Measurements from ENCODE around the gene MRPS12. TPM values are rescaled to one million over a fixed set of nuclear protein-coding genes. Genes with fewer than 3 reads are reported as not detected.

MRPS12 gene
- total RNA-seq, 1 experiment from 2014 or later: 43.6 TPM

DNA sequence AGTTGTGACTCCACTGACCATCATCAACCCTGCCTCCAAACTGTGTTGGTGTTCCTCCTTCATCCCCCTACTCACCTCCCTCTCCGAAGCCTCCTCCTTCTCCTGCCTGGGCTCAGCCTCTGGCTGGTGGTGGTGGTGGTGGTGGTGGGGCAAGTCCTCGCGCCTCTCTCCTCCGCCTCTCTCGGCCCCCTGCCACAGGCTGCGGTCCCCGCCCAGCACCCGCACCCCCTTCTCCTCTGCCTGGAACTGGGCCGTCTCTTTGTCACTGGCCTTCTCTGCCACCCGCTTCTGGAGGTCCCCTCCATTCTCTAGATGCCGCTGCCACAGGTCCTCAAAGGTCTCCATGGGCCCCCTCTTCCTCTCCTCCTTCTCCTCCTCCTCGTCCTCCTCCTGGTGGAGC is 20.3 kb upstream of the MRPS12 start:
- DNase-seq (ENCODE audit: extremely low read depth, low read depth): no peak

DNA sequence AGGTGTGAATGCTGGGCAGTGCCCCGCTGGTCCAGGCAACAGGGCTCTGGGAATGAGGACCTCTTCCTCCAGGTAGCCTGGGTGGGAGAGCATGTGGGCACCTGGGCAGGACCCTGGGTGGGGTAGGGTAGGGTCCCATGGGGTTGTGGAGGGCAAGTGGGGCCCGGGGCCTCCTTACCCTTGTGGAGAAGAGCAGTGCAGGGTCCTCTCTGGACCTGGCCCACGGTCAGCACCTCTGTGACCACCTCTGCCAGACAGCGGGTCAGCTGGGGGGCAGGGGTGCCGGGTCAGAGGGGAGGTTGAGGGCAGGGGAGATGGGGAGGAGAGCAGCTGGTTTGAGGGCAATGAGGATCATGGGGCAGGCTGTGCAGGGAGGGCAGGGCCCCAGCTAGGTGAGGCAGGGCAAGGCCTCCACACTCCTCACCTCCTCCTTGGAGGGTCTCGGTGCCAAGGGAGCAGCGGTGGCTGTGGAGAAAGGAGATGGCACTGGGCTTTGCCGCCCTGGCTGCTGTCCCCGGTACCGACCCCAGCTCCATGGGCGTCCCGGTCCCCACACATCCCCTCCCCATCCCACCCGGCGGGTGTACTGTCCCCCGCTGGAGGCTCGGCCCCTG is 19.2 kb upstream of the MRPS12 start:
- no peak for DNase-seq (ENCODE audit: extremely low read depth, low read depth)

DNA sequence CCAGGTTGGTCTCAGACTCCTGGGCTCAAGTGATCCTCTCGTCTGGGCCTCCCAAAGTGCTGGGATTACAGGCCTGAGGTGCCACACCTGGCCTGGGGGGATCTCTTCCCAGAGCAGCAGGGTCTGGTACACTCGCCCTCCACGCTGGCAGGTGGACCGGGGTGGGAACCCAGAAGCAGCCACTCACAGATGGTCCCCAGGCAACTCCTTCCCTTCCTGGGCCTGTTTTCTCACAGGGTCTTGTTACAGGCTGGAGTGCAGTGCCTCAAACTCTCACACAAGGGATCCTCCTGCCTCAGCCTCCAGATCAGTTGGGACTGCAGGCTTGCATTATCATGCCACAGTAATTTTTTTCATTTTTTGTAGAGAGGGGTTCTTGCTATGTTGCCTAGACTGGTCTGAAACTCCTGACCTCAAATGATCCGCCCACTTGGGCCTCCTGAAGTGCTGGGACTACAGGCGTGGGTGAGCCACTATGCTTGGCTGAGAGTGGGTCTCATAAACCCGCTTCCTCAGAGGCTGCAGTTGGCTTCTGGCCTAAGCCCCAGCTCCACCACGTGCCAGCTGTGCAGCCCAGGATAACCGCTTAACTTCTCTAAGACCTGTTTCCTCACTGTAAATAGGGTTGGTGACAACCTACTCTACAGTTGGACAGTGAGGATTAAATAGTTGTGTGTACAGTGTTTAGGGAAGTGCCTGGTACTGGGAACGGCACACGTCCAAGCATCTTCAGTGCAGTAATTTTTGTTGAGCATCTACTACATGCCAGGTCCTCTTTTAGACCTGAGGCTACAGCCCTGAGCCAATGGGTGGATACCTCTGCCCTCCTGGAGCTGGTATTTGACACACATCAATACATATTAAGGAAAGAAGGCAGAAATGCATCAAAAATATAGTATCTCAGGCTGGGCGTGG is 17.9 kb upstream of the MRPS12 start:
- DNase-seq (ENCODE audit: extremely low read depth, low read depth): no peak

DNA sequence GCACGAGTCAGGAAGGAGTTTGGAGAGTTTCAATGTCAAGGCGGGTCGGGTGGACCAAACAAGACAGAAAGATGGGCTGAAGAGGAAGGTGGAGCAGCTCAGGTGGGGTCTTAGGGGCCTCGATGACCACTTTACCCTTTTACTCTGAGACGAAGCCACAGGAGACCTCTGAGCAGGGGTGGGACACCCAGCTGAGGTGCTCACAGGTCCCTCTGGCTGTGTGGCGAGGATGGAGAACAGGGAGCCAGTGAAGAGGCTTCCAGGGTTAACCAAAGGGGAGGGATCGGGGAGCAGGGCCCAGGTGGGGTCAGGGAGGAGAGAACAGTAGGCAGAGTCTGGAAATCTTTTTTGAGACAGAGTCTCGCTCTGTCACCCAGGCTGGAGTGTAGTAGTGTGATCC is 16.8 kb upstream of the MRPS12 start:
- no peak for DNase-seq (ENCODE audit: extremely low read depth, low read depth)

DNA sequence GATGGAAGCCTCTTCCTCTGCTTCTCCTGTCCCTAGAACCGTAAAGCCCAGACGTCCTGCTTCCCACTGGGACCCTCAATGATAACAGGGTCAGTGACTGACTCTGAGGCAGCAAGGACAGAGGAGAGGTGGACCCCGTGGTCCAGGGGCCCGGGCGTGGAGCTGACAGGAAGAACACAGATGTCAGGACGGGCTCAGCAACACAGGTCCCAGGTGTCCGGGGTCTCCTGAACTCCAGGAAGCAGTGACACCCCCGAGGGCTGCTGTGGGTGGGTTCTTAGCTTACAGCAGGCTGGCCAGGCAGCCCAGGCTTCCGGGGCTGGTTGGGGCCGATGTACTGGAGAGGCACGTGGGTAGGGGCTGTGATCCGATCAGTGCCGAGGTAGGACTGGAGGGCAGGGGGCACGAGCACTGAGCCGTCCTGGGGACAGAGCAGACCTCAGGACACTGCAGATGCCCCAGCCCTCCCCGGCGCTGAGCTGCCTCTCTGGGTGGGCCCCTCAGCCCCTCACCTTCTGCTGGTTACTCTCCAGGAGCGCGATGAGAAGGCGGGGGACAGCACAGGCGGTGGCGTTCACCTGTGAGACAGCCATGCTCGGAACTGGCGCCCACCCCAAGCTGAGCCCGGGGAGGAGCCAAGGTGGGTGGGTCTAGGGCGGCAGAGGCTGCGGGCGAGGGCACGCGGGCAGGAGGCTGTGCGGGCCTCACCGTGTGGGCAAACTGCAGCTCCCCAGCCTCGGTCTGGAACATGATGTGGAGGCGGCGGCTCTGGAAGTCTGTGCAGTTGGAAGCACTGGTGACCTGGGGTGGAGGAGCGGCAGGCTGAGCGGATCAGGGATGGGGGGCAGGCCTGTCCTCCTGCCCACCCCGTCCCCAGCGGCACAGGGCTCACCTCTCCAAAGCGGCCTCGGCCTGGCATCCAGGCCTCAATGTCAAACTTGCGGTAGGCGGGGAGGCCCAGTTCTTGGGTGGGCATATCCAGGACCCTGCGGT is 15.1 kb upstream of the MRPS12 start:
- no peak for DNase-seq (ENCODE audit: extremely low read depth, low read depth)

DNA sequence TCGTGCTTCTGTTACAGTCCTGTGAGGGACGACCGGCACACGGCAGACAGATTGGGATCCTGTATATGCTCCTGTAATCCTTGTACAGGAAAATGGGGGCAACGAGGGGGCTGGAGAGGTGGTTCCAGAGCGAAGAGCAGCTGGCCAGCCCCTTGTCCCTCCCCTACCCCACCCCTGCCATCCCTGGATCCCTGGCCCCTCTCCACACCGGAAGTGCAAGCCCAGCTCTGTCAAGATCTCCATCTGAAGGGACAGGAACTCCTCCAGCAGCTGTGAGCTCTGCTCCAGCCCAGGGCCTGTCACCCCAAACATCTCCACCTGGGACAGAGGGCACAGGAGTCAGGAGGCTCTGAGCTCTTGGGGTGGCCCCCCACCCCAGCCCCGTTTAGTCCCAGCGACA is 13.2 kb upstream of the MRPS12 start:
- DNase-seq (ENCODE audit: extremely low read depth, low read depth): no peak

- DNase-seq (ENCODE audit: extremely low read depth, low read depth): peak; percentile 8
These were observed 12.7 kb upstream of the MRPS12 start for GRCh38 chr19:38917921-38918491.

DNA sequence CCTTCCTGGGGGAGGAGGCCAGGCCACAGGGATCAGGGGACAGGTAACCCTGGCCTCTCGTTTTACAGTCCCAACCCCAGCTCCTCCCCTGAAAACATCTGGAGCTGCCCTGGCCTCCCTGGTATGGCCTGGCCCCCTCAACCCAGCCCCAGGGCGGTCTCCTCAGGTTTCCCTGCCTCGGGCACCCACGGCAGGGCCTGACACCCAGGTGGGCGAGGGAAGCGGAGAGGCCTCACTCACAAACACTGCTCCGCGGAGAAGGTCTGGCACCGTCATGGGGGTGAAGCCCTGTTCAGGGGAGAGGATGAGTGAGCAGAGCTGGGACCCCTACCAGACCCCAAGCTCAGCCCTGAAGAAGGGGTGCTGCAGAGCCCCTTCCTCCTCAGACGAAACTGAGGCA is 12.2 kb upstream of the MRPS12 start:
- no peak for DNase-seq (ENCODE audit: extremely low read depth, low read depth)

DNA sequence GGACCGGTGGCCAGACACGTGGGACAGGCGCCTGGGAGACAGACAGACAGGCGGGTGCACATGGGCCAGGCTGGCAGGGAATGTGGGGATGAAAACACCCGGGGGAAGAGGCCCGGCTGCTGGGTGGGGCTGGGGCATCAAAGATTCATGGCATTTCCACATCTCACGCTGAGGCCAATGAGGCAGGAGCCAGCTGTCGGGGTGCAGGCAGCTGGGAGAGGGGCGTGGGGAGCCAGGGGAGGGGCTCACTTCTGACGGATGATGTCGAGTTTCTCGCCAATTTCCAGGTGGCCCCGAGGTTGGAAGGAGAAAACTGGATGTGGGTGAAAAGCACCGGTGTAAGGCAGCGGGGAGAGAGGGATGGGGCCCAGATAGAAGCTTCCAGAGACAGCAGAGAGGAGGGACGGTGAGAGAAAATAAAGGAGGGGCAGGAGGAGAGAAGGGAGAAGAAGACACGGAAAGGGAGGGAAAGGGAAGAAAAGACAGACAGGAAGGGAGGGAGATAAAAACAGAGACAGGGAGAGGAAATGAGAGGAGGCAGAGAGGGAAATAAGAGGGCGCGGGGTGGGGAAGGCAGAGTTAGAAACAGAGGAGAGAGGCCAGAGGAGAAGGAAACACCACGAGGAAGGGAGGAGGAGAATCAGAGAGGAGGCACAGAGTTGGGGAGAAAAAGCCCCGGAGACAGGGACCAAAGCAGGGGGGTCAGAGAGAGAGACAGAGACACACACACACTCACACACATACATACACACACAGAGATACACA is 10.7 kb upstream of the MRPS12 start:
- DNase-seq (ENCODE audit: extremely low read depth, low read depth): no peak

DNA sequence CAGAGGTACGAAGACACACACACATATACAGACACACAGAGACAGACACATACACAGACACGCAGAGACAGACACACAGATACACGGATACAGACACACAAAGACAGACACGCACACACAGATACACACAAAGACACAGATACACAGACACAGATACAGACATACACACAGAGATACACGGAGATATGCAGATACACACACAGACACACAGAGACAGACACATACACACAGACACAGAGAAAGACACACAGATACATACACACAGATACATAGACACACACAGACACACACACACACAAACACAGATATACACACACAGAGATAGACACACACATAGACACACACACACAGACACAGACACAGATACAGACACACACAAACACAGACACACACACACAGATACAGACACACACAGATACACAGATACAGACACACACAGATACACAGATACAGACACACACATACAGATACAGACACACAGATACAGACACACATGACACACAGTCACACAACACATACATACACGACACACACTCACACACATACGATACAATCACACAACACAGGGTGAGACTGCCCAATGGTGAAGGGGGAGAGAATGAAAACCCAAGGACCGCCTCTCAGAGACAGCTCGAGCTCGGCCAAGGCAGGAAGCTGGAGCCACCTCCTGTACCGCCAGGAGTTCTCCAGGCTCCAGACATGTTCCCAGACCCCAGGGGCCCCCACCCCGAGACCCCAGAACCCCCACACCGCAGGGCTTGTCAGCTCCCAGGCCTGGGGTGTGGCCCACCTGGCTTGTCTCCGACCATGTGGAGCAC is 9.9 kb upstream of the MRPS12 start:
- no peak for DNase-seq (ENCODE audit: extremely low read depth, low read depth)

DNA sequence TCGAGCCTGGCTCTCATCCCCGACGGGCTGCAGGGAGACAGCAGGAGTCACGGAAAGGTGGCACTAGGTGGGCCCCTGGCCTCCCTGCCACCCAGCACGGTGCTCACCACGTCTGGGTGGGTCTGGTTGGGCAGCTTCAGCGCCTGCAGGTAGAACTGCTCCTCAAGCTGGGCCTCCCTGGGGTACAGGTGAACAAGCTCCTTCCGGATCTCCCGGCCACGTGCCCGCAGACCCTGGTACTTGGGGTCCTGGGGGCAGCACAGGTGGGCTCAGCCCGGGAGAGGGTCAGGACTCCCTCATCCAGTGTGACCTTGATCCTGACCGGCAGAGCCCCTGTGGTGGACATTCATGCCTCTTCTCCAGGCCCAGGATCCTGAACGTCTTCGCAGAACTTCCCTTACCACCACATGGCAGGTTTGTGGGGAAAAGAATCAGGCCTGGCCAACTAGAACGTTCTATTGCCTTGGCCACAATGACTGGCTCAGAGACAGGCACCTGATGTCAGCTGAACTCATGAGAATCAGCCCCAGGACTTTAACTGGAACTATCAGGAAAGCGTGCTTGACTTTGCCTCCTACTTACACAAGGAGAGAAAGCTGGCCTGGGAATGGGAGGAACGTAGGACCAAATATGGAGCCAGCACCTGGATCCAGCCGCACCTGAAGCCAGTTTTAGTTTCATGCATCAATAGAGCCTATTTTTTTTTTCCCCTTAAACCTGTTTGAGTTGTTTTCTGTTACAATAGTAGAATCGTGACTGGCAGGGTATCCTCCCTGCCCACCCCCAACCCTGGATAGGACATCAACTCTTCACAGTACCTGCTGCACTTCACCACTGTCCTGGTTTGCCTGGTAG is 9.1 kb upstream of the MRPS12 start:
- no peak for DNase-seq (ENCODE audit: extremely low read depth, low read depth)

DNA sequence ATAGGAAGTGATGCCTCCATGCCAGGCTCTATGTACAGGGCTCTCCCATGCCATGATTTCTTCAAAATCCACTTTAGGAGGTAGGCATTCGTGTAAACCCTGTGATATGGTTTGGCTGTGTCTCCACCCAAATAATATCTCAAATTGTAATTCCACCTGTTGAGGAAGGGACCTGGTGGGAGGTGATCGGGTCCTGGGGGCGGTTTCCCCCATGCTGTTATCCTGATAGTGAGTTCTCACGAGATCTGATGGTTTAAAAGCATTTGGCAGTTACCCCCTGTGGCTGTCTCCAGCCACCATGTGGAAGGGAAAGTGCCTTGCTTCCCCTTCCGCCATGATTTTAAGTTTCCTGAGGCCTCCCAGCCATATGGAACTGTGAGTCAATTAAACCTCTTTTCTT is 8.3 kb upstream of the MRPS12 start:
- no peak for DNase-seq (ENCODE audit: extremely low read depth, low read depth)

GRCh38 chr19:38924388-38924787 is 6.4 kb upstream of the MRPS12 start:
- DNase-seq (ENCODE audit: extremely low read depth, low read depth): no peak

- DNase-seq (ENCODE audit: extremely low read depth, low read depth): no peak
These were observed 2.2 kb upstream of the MRPS12 start for GRCh38 chr19:38928391-38929001.

DNA sequence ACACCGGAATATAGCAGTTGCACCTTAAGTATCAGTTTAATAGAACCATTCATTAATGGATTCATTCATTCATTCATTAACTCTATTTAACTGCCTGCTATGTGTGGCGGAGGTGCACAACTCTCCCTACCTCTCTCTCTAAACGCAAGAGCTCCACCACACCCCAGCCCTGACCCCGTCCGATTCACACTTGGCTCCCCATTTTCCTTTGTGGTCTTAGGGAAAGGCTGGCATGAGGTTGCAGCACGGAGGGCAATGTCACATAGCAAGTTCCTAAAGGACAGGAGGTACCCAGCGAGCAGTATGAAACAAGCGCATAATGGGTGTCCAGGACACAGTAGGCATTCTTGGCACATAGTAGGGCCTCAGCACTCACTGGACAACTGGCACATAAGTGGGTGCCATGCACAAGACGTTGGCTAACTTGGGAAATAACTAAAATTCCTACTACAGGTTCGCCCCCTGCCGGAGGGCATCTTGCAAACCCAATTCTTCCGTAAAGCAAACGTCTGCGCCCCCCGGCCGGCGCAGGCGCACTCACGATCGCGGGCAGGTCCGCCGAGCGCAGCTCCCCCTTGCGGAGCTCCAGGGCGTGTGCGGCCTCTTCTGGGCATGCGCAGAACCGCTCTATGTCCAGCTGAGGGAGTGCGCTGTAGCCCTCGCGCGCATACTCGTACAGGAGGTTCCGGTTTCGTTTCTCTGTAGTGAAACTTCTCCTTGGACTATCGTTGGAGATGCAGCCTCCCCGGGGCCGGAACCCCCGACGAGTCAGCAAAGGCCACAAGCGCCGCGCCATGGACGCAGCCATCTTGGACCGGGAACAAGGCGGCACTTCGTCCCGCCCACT is 592 bp upstream of the MRPS12 start, which contains the start of gene SARS2:
SARS2 (minus strand) TSS at position 835 of the 847 bp plus-strand sequence; CDS start at position 808, 27 bp downstream.
- peak; percentile 85 for DNase-seq (ENCODE audit: extremely low read depth, low read depth)

GRCh38 chr19:38931521-38931793 is 713 bp downstream of the MRPS12 start:
- no peak for DNase-seq (ENCODE audit: extremely low read depth, low read depth)

All from NCI-H460 (cell line).